NCI-H2227 (cell line): ENCODE data around the gene MIS18A.

Experiments
- DNase-seq: peaks from one replicate; lab custom pipeline; 2025; ENCODE audit not compliant: unreplicated experiment; lab: John Stamatoyannopoulos, UW

The MIS18A gene

DNA sequence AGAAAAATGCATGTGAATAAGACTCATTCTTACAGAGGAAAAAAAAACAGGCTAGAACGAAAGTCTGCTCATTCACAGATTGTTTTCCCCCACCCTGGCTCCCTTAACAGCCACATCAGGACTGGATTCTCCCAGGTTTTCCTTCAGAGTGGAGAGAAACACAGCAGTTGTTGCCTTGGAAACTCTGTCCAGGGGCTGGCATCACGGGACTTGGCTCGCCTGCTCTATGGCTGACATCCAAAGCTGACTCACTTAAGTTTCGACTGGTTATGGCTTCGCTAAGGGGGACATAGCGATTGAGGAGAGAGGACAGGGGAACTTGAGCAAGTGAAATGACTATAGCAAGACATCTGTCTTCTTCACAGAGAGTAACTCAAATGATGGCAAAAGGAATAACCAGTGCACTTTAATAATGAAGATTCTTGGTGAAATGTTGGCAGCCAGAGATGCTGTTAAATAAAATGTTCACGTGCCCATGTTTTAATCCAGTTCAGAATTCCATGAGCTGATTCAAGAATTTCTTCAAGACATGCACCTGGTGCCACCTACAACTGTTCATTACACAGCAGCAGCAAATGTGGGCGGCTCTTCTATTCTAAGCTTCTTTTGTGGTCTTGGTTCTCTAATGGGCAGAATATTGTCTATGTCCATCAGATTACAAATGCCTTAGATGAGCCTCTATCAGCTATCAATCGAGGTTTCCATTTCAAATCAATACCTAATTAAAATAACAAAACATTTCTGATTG lies 21.8 kb downstream of the MIS18A start:
- DNase-seq = peak; percentile 90

DNA sequence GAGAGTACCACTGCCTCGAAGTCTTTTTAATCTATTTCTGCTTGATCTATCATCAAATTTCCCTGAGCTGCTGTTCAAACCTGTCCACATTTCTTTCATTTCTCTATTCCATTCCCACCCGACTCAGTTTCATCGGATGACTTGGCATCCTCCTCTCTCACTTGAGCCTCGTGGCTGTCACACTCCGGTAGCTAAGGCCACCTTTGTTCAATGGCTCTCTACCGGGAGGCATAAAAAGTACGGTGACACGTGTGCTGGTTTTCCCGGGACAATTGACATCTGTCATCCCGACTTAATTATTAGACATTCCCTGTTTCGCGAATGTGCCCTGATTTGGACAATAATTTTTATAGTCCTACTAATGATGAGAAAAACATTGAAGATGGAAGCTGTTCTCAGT lies 22.6 kb downstream of the MIS18A start:
- no peak for DNase-seq

DNA sequence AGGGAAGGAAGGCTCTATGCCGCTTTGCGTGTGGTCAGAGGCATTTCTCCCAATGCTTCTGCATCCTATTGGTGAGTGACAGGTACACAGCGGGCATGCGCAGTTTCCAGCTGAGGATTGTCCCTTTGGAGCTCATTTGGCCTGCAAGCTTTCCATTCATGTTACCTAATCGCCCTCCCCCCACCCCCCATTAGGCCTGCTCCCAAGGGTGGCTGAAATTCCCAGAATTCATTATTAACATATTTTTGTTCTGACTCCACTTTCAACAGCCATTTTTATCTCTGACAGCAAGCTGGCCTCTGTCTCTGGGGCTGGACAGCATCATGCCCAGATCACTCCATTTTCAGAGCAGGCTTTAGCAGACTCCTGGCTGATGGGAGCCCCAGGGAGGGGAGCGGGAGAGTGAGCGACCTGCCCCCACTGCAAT lies 25.6 kb downstream of the MIS18A start:
- DNase-seq = no peak

DNA sequence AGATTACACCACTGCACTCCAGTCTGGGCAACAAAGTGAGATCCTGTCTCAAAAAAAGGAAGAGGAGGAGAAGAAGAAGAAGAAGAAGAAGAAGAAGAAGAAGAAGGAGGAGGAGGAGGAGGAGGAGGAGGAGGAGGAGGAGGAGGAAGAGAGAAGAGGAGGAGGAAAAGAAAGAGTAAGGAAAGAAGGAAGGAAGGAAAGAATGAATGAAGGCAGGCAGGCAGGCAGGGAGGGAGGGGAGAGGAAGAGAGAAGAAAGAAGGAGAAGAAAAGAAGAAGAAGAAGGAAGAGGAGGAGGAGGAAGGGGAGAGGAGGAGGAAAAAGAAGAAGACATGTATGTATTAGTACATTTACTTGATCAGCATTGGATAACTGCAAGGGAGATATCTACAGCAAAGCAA lies 26.7 kb downstream of the MIS18A start:
- DNase-seq = no peak

DNA sequence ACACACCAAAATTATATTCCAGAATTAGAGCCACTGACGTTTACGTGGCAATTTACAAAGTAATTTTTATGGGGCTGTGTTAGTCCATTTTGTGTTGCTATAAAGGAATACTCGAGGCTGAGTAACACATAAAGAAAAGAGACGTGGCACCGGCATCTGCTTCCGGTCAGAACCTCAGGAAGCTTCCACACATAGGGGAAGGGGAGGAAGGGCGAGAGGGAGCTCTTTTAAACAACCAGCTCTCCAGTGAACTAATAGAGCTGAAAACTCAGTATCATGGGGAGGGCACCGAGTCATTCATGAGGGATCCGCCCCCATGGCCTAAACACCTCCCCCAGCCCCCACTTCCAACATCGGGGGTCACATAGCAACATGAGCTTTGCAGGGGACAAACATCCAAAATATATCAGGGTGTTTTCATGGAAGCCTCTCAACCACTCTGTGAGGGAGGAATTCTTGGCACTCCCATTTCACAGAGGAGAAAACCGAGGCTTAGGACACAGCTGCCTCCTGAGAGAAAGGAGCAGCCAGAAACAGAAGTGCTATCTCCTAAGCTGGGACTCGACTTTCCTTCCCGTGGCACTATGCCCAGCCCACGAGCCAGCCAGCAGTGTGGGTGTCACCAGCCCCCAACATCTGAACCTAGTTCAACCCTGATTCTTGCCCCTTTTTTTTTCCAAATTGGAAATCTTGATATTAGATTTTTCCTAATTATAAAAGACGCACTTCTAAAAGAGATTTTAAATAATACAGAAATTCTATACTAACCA lies 29.2 kb downstream of the MIS18A start:
- peak; percentile 42 for DNase-seq

DNA sequence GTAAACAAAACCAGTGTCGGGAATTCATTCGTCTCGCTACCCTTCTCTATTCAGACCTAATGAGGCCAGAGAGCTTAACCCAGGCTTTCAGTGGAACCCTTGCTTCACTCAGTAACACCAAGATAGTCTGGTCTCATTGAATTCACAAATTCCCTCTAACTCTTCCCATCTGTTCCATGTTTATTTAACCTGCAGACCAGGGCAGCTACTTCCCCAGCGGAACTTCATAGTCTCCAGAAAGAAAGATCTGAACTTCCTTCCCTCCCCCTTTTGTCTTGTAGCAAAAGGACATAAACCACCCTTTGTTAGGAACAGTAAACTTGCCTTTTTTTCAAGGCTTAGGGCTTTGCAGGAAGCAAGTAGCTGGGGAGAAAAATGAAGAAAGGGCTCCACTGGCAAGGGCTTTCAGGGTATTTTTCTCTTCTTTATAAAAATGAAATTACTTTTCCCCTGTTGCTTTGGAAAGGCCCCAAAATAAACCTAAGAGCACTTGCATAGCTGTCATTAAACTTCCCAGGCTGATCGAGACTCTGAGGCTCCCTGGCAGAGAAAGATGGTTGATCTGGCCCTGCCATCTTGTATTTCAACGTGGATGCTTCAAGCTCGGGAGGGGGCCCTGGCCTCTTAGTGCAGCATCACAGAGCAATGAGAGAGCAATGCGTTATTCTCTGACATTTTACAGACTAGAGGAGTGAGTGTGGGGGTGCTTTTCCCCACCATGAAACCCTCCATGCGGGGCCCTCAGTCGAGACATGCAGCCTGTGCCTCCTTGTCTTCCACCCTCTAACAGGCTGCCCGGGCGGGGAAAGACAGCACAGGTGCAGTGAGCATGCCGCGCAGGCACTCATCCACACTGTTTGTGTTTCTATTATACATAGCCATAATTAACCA lies 30.0 kb downstream of the MIS18A start:
- DNase-seq = peak; percentile 42

DNA sequence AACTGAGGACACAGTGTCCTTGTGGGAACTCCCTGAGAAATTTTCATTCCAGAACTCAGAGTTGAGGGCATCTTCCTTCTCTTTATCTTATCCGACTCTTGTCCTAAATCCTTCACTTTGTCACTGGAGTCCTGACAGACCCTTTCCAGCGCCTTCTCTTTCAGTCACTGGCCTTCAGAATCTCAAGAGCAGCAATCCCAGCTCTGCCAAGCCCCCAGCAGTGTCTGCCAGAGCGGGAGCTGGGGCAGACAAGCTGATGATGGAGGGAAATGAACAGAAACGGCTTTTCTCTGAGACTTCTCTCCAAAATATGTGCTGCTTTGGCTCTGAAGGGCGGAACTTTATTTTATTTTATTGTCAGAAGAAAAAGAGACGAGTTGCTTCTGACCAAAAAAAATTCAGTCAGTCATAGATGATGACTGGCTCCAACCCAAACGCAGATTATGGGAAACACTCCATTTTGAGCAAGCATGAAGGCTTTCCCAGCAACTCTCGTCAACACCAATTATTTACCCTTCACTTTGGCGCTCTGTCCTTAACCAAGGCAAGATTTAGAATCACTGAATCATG lies 32.2 kb downstream of the MIS18A start:
- DNase-seq = no peak

DNA sequence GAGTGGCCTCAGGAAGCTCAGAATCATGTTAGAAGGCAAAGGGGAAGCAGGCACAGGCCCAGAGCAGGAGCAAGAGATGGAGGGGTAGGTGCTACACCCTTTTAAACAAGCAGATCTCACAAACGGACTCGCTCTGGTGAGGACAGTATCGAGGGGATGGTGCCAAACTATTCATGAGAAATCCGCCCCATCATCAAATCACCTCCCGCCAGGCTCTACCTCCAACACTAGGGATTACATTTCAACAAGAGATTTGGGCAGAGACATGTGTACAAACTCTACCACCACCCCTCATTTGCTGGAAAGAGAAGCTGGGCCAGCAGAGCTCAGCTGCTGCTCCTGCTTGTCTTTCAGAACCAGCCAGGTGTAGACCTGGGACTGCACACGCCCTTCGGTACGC lies 32.9 kb downstream of the MIS18A start:
- DNase-seq = no peak

DNA sequence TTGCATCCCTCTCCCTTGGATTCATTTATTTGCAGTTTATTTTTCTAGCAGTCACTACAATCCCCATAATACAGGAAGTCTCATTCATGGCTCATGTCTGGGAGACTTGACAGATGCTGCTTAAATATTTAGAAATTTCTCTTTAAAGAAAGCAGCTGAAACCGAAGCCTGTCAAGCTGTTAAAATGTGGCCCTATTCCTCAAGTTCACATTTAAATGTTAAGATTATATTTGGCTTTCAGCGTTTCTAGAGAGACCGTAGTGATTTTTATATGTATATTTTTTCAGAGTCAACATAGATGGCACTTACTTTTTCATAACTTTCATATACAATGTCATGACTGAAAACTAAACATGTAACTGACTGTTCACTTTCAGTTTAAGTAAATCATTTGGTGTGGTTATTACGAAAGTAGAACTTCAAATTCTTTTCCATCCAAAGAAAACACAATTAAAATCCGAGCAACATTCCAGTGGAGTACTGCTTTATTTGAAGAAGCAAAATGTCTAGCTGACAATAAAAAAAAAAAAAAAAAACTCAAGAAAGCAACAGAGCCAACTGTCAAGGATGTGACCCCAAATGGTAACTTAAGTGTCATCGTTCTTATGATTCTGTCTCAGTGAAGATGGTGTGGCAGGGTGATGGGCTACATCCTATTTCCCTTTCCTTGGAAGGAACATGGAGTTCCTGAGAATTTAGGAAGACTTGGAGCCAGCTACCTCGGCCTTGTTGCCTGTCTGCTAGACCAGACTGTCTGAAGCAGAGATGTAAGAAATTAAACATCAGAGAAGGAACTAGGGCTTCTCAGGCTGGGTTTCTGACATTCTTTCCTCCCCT lies 37.8 kb downstream of the MIS18A start:
- DNase-seq = no peak

DNA sequence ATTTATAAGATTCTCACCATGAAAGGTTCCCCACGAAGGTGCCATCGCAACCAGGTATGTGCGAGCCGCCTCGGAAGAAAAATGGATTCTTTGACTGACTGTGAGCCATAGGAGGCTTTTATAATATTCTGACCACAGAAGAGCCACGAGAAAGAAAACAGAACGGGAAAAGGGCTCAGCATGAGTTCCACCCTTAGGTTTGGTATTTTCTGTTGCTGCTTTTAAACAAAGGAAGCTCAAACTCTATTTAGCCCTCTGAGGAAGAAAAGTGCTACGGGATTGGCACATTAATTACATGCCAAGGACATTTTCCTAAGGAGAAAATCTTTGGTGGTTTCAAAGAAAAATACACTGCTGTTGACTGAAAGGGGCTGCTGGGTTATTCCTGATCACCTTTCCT lies 39.3 kb downstream of the MIS18A start:
- no peak for DNase-seq

DNA sequence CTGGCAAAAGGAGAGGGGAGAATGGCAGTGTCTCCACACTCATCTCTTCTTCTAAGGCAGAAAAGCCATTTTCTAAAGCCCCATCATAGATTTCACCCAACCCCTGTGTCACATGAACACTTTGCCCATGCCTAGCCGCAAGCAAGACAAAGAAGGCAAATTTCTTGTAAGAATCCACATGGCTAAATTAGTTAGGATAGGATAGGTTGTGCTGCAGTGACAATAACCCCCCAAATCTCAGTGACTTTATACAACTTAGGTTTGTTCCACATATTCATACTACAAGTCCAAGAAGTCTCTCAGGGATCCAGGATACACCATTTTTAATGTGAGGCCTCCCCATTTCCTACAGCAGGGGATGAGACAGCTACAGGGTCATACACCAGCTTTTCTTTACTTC lies 40.8 kb downstream of the MIS18A start:
- DNase-seq = no peak

DNA sequence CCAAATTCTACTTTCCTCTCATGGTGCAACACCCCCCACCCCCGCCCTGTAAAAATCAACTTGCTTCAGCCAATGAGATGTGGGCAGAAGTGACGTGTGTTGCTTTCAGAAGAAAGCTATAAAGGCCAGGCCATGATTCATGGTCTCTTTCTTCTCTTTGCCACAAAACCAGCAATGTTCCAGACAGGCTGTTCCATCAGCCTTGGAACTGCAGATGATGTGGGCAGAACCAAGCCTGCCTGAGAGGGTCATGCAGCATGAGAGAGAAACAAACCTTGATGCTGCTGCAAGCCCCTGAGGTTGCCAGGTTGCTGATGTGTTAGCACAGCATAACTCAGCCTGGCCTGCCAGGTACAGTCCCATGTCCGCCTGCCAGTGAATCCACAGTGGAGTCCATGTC lies 41.8 kb downstream of the MIS18A start:
- DNase-seq = no peak

DNA sequence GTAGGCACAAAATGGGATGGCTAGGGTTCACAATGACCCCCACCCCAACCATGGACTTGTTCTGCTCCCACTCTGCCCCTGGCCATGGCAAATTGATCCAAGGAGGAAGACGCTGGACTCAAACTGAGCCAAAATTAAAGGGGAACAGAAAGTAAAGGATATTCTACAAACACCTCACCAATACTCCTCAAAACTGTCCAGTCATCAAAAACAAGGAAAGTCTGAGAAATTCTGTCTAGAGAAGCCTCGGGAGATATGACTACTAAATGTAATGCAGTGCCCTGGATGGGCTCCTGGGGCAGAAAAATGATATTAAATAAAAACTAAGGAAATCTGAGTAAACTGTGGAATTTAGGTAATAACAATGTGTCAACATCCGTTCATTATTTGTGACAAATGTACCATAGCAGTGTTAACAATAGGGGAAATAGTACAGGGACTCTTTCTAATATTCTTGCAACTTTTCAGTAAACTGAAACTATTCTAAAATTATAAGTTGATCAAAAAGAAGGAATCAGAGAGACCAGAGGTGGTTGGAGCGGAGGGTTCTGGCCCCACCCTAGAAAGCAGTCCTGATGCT lies 45.0 kb downstream of the MIS18A start:
- no peak for DNase-seq

DNA sequence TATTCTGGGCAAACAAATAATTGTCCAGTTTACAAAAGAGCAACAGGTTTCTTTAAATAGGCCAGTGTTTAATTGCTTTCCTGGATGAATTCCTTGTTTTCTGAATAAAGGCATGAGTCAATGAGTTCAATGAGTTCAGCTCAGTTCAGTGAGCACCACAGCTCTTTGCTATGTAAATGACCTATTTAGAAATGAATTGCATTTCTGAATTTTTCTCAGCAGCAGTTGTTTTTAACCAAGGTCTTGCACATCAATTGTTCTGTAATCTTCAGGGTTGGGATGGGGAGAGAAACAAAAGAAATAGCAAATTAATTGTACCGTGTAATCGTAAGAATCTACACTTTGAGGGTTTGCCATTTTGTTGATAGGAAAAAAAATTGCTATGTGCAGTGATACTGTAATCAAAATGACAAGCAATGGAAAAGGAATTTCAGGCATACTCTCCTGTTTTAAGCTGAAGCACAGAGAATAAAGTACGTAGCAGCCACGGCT lies 45.7 kb downstream of the MIS18A start:
- no peak for DNase-seq

DNA sequence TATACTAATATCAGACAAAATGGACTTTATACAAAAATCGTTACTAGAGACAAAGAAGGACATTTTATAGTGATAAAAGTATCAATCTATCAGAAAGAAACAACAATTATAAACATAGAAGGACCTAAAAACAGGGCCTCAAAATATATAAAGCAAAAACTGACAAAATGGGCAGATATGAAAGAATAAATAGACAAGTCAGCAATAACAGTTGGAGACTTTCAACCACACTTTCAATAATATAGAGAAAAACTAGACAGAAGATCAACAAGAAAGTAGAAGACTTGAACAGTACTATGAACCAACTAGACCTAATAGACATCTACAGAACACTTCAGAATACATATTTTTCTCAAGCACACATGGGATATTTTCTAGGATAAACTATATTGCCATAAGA lies 52.4 kb downstream of the MIS18A start:
- DNase-seq = no peak
